Right lung (tissue), 5 donors: ENCODE data around the gene CRISPLD2. TPM values are rescaled to one million over a fixed set of nuclear protein-coding genes. Genes with fewer than 3 reads are reported as not detected.
"Not testable (repeated sequence)": the region's sequence is repeated elsewhere in the genome, so short reads cannot be mapped to it uniquely, and the experiment has no call there.

Experiments used
- DNase-seq, 2 donors: peaks; one replicate each; pipeline ENCODE4 v3.0.0-alpha.2; 2013
- polyA plus RNA-seq, 5 donors: library from polyadenylated mRNA; unstranded; fragments of 120-200 nt; gene quantifications; one replicate each; pipeline versions ENCODE4 v1.2.1 to v1.2.3, GENCODE V29; 2013; ENCODE audit warnings: inconsistent platforms in 1 of 5, low replicate concordance in 1 of 5; ENCODE audit not compliant: insufficient read length in 5 of 5, insufficient read depth in 1 of 5

CRISPLD2 gene
- polyA plus RNA-seq, 5 donors, result 12.0 to 33.8 (median 20.6) TPM

GRCh38 chr16:84821728-84822689, 2.2 kb downstream of the CRISPLD2 start:
- no peak for DNase-seq

- DNase-seq, result no peak
Observed at GRCh38 chr16:84822990-84823389, 3.2 kb downstream of the CRISPLD2 start.

- DNase-seq, result no peak
Observed at GRCh38 chr16:84823484-84823883, 3.7 kb downstream of the CRISPLD2 start.

DNA sequence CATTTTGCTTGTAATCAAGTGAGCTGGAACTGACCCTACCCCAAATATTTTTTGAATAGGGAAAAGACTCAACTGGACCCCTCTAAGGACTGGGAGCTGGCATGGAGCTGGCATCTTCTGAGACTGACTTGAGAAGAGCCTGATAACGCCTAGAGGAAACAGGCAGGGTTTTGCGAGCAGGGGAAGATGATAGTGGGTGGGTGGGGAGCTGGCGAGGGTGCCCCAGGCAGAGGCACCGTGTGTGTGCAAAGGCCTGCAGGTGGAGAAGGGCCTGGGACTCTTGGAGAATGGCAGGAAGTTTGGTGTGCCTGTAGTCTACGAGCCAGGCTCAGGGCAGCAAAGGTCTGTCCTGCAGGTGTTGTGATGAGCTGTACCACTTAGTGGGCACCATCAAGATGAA, 4.1 kb downstream of the CRISPLD2 start:
- DNase-seq, result no peak

GRCh38 chr16:84825896-84826557, 6.2 kb downstream of the CRISPLD2 start:
- DNase-seq, result no peak

DNA sequence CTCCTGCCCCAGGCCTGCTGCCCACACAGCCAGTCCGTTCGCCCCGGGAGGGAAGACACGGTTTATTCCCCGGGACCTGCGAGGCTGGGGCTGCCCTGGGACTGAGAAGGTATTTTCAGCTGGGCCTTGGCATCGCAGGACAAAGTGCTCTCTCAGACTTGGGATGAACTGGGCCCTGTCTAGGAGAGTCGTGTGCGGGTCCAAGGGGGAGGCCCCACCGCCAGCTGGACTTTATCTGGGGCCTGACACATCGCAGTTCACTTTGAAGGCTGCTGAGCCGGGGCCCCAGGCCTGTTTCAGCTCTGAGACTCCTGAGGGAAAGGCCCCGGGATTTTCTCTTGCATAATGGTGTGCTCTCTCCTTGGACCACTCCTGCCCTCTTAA, 6.8 kb downstream of the CRISPLD2 start:
- DNase-seq, result peak; percentile 65 to 71

GRCh38 chr16:84827131-84827574, 7.4 kb downstream of the CRISPLD2 start:
- DNase-seq, result no peak

- no peak for DNase-seq
Observed at GRCh38 chr16:84827897-84828296, 8.1 kb downstream of the CRISPLD2 start.

GRCh38 chr16:84828322-84828721, 8.5 kb downstream of the CRISPLD2 start:
- DNase-seq, result no peak

DNA sequence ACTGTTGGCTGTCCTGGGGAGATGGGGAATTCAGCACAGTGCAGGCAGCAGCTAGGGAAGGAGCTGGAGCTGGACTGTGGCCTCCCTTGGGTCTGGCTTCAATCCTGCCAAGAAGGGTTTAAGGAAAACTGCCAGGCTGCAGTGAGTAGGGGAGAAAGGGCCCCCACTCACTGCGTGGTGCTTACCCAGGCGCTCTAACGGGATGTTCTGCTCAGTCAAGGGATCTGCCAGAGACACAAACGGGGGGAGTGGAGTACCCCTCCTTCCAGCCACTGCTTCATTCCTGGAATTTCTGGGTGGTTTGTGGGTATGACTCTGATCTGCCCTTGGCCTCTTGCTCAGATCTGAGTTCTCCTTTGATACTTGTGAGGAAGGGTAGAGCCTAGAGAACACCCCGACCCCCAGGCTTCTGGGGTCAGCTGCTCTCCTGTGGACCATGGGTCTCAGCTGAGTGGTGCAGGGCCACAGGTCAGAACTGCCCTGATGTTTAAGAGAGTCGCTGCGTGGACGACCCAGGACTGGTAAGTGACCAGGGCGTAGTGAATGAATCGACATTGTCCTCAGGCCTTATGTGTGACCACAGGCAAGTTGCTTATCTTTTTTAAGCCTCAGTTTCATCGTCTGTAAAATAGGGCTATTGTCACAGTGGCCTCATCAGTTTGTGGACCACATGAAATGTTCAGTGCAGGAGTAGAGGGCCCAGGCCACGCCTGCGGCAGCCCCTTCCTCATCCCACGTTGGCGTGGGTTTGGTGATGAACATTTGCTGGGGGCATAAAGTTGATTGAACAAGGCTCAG, 9.6 kb downstream of the CRISPLD2 start:
- DNase-seq, result no peak

DNA sequence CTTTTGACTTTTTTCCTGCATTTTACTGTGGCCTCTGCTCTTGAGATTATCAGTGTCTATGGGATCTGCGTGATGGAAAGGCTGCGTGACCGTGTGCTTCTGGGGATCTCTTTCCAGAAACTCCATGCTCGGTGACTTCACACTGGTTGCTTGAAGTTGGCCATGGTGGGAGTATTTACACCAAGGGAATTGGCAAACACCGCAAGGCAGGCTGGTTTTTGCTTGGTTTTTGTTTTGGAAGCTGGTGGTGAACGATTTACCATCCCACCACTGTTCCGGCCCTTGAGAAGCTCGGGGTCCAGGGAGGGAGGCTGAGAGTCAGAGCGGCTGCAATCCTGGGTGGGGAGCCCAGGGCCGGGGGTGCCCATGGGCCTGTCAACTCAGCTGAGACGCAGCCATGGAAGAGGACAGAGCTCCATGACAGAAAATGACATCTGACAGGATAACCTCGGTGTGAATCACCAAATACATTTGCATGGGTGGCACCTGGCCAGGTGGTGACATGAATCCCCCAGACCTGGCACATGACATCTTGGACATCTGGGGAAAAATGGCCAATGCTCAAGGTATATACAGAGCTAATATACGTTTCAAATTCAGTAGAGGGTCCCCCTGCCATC, 11.1 kb downstream of the CRISPLD2 start:
- no peak for DNase-seq

GRCh38 chr16:84831728-84832127, 11.9 kb downstream of the CRISPLD2 start:
- DNase-seq, result not testable (repeated sequence)

DNA sequence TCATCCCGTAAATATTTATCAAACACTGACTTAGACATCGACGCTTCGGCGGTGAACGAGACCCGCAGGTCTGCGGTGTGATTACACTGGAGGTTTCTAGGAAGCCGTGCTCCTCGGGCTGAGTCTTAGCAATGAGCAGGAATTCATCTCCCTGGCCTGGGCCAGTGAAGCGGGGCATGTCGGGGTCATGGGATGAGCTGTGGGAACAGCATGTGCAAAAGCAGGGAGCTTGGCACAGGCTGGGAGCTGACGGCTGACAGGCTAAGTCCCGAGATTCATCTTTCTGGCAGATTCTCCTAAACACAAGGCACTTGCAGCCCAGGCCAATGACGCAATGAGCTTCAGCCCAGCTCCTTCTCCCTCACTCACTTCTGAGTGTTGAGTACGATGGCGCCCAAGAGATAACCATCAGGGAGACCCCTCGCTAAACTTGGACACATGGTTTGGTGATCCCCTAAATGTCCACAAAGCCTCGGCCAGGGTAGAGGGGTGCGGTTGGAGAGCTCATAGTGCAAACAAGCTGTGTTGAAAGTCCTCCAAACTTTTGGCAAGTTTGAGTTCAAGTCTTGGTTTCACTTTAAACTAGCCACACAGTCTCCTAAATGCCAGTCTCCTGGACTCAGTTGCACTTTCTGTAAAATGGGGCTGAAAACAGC, 12.8 kb downstream of the CRISPLD2 start:
- peak; percentile 59 to 70 for DNase-seq

DNA sequence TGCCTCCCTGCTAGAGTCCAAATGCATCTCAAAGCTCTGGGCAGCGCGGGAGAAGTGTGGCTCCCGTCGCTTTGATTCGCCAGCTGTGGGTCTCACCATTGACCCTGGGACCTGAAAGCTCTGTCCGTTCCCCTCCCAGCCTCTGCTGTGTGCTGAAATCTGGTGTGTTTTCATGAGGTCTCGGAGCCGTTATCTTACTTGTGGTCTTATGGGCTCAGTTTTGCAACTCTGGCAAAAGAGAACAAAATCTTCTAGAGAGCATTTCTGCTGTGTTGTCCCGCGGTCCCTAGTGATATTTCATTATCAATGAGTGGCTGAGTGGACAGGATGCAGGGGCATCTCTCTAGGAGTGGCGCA, 13.3 kb downstream of the CRISPLD2 start:
- DNase-seq, result no peak

- DNase-seq, result no peak
Observed at GRCh38 chr16:84833542-84834402, 14.0 kb downstream of the CRISPLD2 start.

DNA sequence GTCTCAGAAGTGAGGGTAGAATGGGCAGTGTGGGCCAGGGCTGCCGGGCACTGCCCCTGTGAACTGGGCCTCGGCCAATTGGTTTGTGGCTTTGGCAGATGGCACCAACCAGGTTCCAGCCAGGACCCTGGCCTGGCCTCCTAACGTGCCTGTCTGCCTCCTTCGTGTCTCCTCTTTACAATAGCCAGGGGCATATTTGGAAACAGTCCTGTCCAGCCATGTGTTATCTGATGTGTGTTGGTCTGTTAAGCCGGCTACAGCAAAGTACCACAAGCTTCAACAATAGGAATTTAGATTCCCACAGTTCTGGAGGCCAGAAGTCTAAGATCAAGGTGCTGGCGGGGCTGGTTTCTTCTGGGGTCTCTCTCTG, 14.6 kb downstream of the CRISPLD2 start:
- no peak for DNase-seq

- peak; percentile 67 to 73 for DNase-seq
Observed at GRCh38 chr16:84836234-84836647, 16.5 kb downstream of the CRISPLD2 start.

GRCh38 chr16:84836967-84837366, 17.2 kb downstream of the CRISPLD2 start:
- DNase-seq, result no peak

DNA sequence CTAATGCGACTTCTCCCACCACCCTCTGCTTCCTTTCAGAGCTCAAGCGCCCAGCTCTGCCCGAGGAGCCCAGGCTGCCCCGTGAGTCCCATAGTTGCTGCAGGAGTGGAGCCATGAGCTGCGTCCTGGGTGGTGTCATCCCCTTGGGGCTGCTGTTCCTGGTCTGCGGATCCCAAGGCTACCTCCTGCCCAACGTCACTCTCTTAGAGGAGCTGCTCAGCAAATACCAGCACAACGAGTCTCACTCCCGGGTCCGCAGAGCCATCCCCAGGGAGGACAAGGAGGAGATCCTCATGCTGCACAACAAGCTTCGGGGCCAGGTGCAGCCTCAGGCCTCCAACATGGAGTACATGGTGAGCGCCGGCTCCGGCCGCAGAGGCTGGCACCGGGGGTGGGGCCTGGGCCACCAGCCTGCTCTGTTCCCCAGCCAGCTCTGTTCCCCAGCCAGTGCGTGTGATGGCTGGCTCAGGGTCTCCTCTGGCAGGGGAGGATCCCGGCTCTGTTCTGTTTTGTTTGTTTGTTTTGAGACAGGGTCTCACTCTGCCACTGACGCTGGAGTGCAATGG, 18.7 kb downstream of the CRISPLD2 start:
- no peak for DNase-seq

DNA sequence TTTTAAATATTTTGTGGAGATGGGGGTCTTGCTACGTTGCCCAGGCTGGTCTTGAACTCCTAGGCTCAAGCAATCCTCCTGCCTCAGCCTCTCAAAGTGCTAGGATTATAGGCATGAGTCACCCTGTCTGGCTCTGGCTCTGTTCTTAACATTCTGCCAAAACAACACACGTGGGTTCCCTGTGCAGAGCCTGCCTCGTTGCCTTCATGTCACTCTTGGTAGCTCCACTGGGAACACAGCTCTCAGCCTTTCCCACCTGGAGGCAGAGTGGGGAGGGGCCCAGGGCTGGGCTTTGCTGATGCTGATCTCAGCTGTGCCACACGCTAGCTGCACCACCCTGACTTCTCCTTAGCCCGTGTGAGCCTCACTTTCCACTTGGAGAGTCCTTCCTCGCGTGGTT, 19.3 kb downstream of the CRISPLD2 start:
- no peak for DNase-seq
